ENCODE measurements around the gene GLIPR1L2.

- TF ChIP-seq POLR2A (IDR thresholded peaks at IDR 0.05) (peak in 1 of 2 donors; percentile 23), CTCF (IDR thresholded peaks at IDR 0.05) (no peak), EP300 (IDR thresholded peaks at IDR 0.05) (peak in 1 of 2 donors; percentile 79)
Measured at GRCh38 chr12:75480469-75480949, 89.6 kb downstream of the GLIPR1L2 start, which contains the start of gene GLIPR1.

All from tibial nerve (tissue), 4 donors.